K562 (cell line): ENCODE data around the gene IGSF23. TPM values are rescaled to one million over a fixed set of nuclear protein-coding genes. Genes with fewer than 3 reads are reported as not detected.

Experiments
- ATF7 ChIP-seq: fragments of 450-650 bp; IDR thresholded peaks from 2 replicates; pipeline ENCODE4 v1.7.1; 2014; ENCODE audit warnings: mild to moderate bottlenecking, moderate library complexity
- BCOR ChIP-seq: fragments of 450-650 bp; IDR thresholded peaks from 2 replicates; pipeline ENCODE4 v1.6.1; 2016
- CBFB ChIP-seq: sonication (generic); formaldehyde crosslinking; IDR thresholded peaks from 2 replicates; pipeline ENCODE4 v1.4.0; 2020; ENCODE audit warnings: mild to moderate bottlenecking, missing genetic modification reagents
- CBX2 ChIP-seq: fragments of 200-600 bp; sonication (generic); IDR thresholded peaks from one replicate; pipeline ENCODE4 v1.6.1; 2012; ENCODE audit warnings: mild to moderate bottlenecking, low read length, inconsistent platforms; ENCODE audit not compliant: insufficient read depth, poor library complexity, severe bottlenecking
- ETS2 ChIP-seq: IDR thresholded peaks from 2 replicates; pipeline ENCODE4 v1.6.1; 2016; ENCODE audit warnings: borderline replicate concordance, missing genetic modification characterization, mild to moderate bottlenecking, moderate library complexity, missing compliant biosample characterization; ENCODE audit not compliant: poor library complexity, severe bottlenecking
- HBP1 ChIP-seq: fragments of 450-650 bp; formaldehyde crosslinking; IDR thresholded peaks from 2 replicates; pipeline ENCODE4 v1.4.0; 2022; ENCODE audit warnings: missing genetic modification characterization
- HDAC1 ChIP-seq, 2 experiments: fragments of 450-650 bp; IDR thresholded peaks; 2 replicates each; pipeline ENCODE4 v1.6.1; 2016 to 2017; ENCODE audit warnings: inconsistent platforms in 1 of 2, mild to moderate bottlenecking in 1 of 2, moderate library complexity in 1 of 2
- HMBOX1 ChIP-seq: sonication (generic); IDR thresholded peaks from 2 replicates; pipeline ENCODE4 v1.6.1; 2016
- HNRNPUL1 ChIP-seq: fragments of 200-400 bp; formaldehyde crosslinking; IDR thresholded peaks from 2 replicates; pipeline ENCODE4 v1.6.1; 2017; ENCODE audit warnings: low read length
- JUN ChIP-seq, 2 experiments: sonication (generic) in 1 of 2; formaldehyde crosslinking in 1 of 2; IDR thresholded peaks; 2 replicates each; pipeline versions ENCODE4 v1.6.1 to v1.8.0; 2012 to 2022; ENCODE audit warnings: borderline replicate concordance in 2 of 2, mild to moderate bottlenecking in 2 of 2, improper control_type of control experiment in 1 of 2, low read depth in 1 of 2, low read length in 1 of 2, missing genetic modification reagents in 1 of 2
- JUND ChIP-seq, 2 experiments: IDR thresholded peaks; 2 replicates in 1 of 2; 3 replicates in 1 of 2; pipeline ENCODE4 v1.6.1; 2011; ENCODE audit warnings: borderline replicate concordance in 2 of 2, low read depth in 2 of 2, low read length in 2 of 2, improper control_type of control experiment in 1 of 2, missing biosample characterization in 1 of 2, missing genetic modification characterization in 1 of 2, missing genetic modification reagents in 1 of 2
- LCOR ChIP-seq: sonication (generic); formaldehyde crosslinking; IDR thresholded peaks from 2 replicates; pipeline ENCODE4 v1.8.0; 2022; ENCODE audit warnings: mild to moderate bottlenecking, missing genetic modification reagents
- PATZ1 ChIP-seq: fragments of 250-450 bp; sonication (Bioruptor Pico); IDR thresholded peaks from 2 replicates; pipeline ENCODE4 v1.5.0; 2020; ENCODE audit warnings: mild to moderate bottlenecking, borderline replicate concordance
- POLR2AphosphoS2 ChIP-seq: IDR thresholded peaks from 2 replicates; pipeline ENCODE4 v1.6.1; 2012; ENCODE audit warnings: low read length, improper control_type of control experiment
- SIN3B ChIP-seq: fragments of 450-650 bp; IDR thresholded peaks from 2 replicates; pipeline ENCODE4 v1.6.1; 2017; ENCODE audit warnings: low read depth, mild to moderate bottlenecking, moderate library complexity
- SREBF1 ChIP-seq: fragments of 150-350 bp; IDR thresholded peaks from 2 replicates; pipeline ENCODE4 v1.6.1; 2014; ENCODE audit warnings: antibody characterized with exemption, low read depth, low read length, borderline replicate concordance
- TARDBP ChIP-seq: fragments of 450-650 bp; IDR thresholded peaks from 2 replicates; pipeline ENCODE4 v1.6.1; 2016
- UBTF ChIP-seq, 2 experiments: IDR thresholded peaks; 2 replicates each; pipeline ENCODE4 v1.6.1; 2012; ENCODE audit warnings: improper control_type of control experiment in 2 of 2, low read depth in 2 of 2, low read length in 2 of 2, borderline replicate concordance in 1 of 2
- ZEB2 ChIP-seq: fragments of 450-650 bp; IDR thresholded peaks from 2 replicates; pipeline ENCODE4 v1.6.1; 2016
- ZKSCAN3 ChIP-seq: fragments of 250-450 bp; sonication (Bioruptor Pico); IDR thresholded peaks from 2 replicates; pipeline ENCODE4 v1.4.0; 2020
- ZNF239 ChIP-seq: fragments of 250-450 bp; sonication (Bioruptor Pico); IDR thresholded peaks from 2 replicates; pipeline ENCODE4 v1.4.0; 2020; ENCODE audit warnings: mild to moderate bottlenecking
- ZNF668 ChIP-seq: fragments of 250-450 bp; sonication (Bioruptor Pico); IDR thresholded peaks from 2 replicates; pipeline ENCODE4 v1.8.0; 2022; ENCODE audit warnings: mild to moderate bottlenecking, inconsistent platforms
- polyA plus RNA-seq, 8 experiments: library from polyadenylated mRNA; depleted of rRNA in 4 of 8; stranded (reverse) in 5 of 8; unstranded in 3 of 8; fragments of >200 nt; fragmentation: Nextera tagmentation in 2 of 8; fragmentation: Illumina TruSeq in 1 of 8; extraction: Ambion mirVana in 2 of 8; extraction: Trizol in 1 of 8; gene quantifications; 2 replicates each; pipeline versions ENCODE4 v1.2.1 to v1.2.3, GENCODE V29; 2011 to 2014; ENCODE audit warnings: inconsistent platforms in 1 of 8, missing spikeins in 1 of 8
- total RNA-seq, 7 experiments: library from RNA; depleted of rRNA in 6 of 7; stranded (reverse); fragments of >200 nt in 6 of 7; fragmentation: Illumina TruSeq in 2 of 7; extraction: Trizol in 2 of 7; gene quantifications; 2 replicates each; pipeline versions ENCODE4 v1.2.1 to v1.2.3, GENCODE V29; 2011 to 2021; ENCODE audit warnings: low replicate concordance in 1 of 7

IGSF23 gene
- total and polyA plus RNA-seq, 9 of the 15 experiments (the other 6 are each of a cell fraction or from before 2014, with no cell fraction given): not detected

GRCh38 chr19:44576843-44577565, 36.4 kb upstream of the IGSF23 start (continued):
- 0 out of 4 replicates have a peak, but pooled peaks of 1 of the 2 experiments have one; percentile 44 for TF ChIP-seq UBTF (IDR thresholded peaks at IDR 0.05; ENCODE audit: borderline replicate concordance in 1 of 2, low read depth in 2 of 2, low read length in 2 of 2)
- TF ChIP-seq ZEB2: peak; percentile 57
- no peak for TF ChIP-seq TARDBP
- TF ChIP-seq BCOR: no peak
- no peak for TF ChIP-seq HMBOX1
- TF ChIP-seq HDAC1 (IDR thresholded peaks at IDR 0.05): no peak
- TF ChIP-seq JUND (IDR thresholded peaks at IDR 0.05; ENCODE audit: borderline replicate concordance, low read depth, low read length): peak; percentile 47; the same call in 1 of the 2 replicates
- TF ChIP-seq JUND (tag; IDR thresholded peaks at IDR 0.05; ENCODE audit: borderline replicate concordance, low read depth, low read length): no peak
- TF ChIP-seq ZKSCAN3 (CRISPR knock-in tag): no peak
- TF ChIP-seq PATZ1 (CRISPR knock-in tag): no peak
- TF ChIP-seq ZNF239: no peak
- no peak for TF ChIP-seq LCOR (CRISPR knock-in tag)
- TF ChIP-seq HBP1 (CRISPR knock-in tag): no peak
- TF ChIP-seq ATF7: no peak
- no peak for TF ChIP-seq HNRNPUL1
- TF ChIP-seq SREBF1: no peak
- TF ChIP-seq JUN (IDR thresholded peaks at IDR 0.05; ENCODE audit: borderline replicate concordance, low read depth, low read length): no peak
- no peak for TF ChIP-seq JUN (CRISPR knock-in tag; IDR thresholded peaks at IDR 0.05; ENCODE audit: borderline replicate concordance)
- no peak for TF ChIP-seq ETS2
- no peak for TF ChIP-seq CBX2
- TF ChIP-seq CBFB: no peak
- no peak for TF ChIP-seq SIN3B
- TF ChIP-seq ZNF668 (CRISPR knock-in tag): no peak
- TF ChIP-seq POLR2AphosphoS2: no peak
